SK-N-SH (cell line): Measurements from ENCODE around the gene SPOP. TPM values are rescaled to one million over a fixed set of nuclear protein-coding genes. Genes with fewer than 3 reads are reported as not detected.

Experiments used
- CTCF ChIA-PET: fragments of 300-600, 350-600 bp; formaldehyde crosslinking; extraction: SDS; loops from one replicate; lab custom pipeline; 2021; lab: Yijun Ruan, JAX
- POLR2A ChIA-PET: fragments of 350-600 bp; sonication (Branson Sonifier 250); formaldehyde crosslinking; extraction: SDS; loops from one replicate; lab custom pipeline; 2020; ENCODE audit warnings: antibody characterized with exemption, inconsistent platforms; lab: Yijun Ruan, JAX
- DNase-seq: peaks from one replicate; pipeline ENCODE4 v3.0.0; 2012
- H2AFZ ChIP-seq: fragments of 200-600 bp; sonication (generic); 2 replicates; pipeline ENCODE4 v1.8.1; 2016; ENCODE audit warnings: antibody characterized with exemption, mild to moderate bottlenecking, low read depth
- H3F3A ChIP-seq: fragments of 200-600 bp; sonication (generic); replicated peaks from 2 replicates; pipeline ENCODE3; 2016; ENCODE audit warnings: antibody characterized with exemption, mild to moderate bottlenecking; ENCODE audit not compliant: insufficient read depth
- H3K27ac ChIP-seq, 2 experiments: fragments of 200-500 bp in 1 of 2; fragments of 200-600 bp in 1 of 2; sonication (Bioruptor generic) in 1 of 2; sonication (generic), shearing (Covaris generic) in 1 of 2; 2 replicates each; pipeline versions ENCODE4 v1.5.1 to v1.6.1; 2014 to 2016; ENCODE audit warnings: low read depth in 2 of 2, inconsistent platforms in 1 of 2, low read length in 1 of 2, mild to moderate bottlenecking in 1 of 2, mixed read lengths in 1 of 2
- H3K27me3 ChIP-seq: fragments of 200-600 bp; sonication (generic), shearing (Covaris generic); 2 replicates; pipeline ENCODE4 v1.6.1; 2016; ENCODE audit warnings: mixed run types; ENCODE audit not compliant: insufficient read depth
- H3K36me3 ChIP-seq, 2 experiments: fragments of 200-500 bp in 1 of 2; fragments of 200-600 bp in 1 of 2; sonication (Bioruptor generic) in 1 of 2; sonication (generic) in 1 of 2; replicated peaks in 1 of 2; 2 replicates each; pipeline versions ENCODE3 to v1.5.1; 2014 to 2016; ENCODE audit warnings: low read length in 1 of 2, mild to moderate bottlenecking in 1 of 2; ENCODE audit not compliant: insufficient read depth in 2 of 2, control insufficient read depth in 1 of 2
- H3K4me1 ChIP-seq, 2 experiments: fragments of 200-500 bp in 1 of 2; fragments of 200-600 bp in 1 of 2; sonication (Bioruptor generic) in 1 of 2; sonication (generic), shearing (Covaris generic) in 1 of 2; 2 replicates each; pipeline versions ENCODE4 v1.5.1 to v1.6.1; 2014 to 2016; ENCODE audit warnings: low read depth in 1 of 2, low read length in 1 of 2, mixed run types in 1 of 2; ENCODE audit not compliant: insufficient read depth in 2 of 2, control insufficient read depth in 1 of 2
- H3K4me2 ChIP-seq: fragments of 200-600 bp; sonication (generic), shearing (Covaris generic); 2 replicates; pipeline ENCODE4 v1.6.1; 2017; ENCODE audit warnings: mixed run types
- H3K4me3 ChIP-seq, 2 experiments: fragments of 200-500 bp in 1 of 2; fragments of 200-600 bp in 1 of 2; sonication (Bioruptor generic) in 1 of 2; sonication (generic), shearing (Covaris generic) in 1 of 2; 2 replicates each; pipeline versions ENCODE4 v1.5.1 to v1.8.1; 2014 to 2016; ENCODE audit warnings: low read depth in 2 of 2, inconsistent platforms in 1 of 2, low read length in 1 of 2, mild to moderate bottlenecking in 1 of 2, mixed read lengths in 1 of 2, moderate library complexity in 1 of 2
- H3K79me2 ChIP-seq: fragments of 200-600 bp; sonication (generic); 2 replicates; pipeline ENCODE4 v1.8.1; 2017; ENCODE audit warnings: mild to moderate bottlenecking; ENCODE audit not compliant: insufficient read depth
- H3K9ac ChIP-seq: fragments of 200-600 bp; sonication (generic); 2 replicates; pipeline ENCODE4 v1.6.1; 2017; ENCODE audit warnings: mixed run types
- H3K9me2 ChIP-seq: fragments of 200-600 bp; sonication (generic); 2 replicates; pipeline ENCODE4 v1.6.1; 2017; ENCODE audit warnings: mixed run types
- H3K9me3 ChIP-seq: fragments of 200-600 bp; sonication (generic); 2 replicates; pipeline ENCODE4 v1.6.1; 2017; ENCODE audit warnings: mixed run types, mild to moderate bottlenecking, moderate library complexity
- H4K20me1 ChIP-seq: fragments of 200-600 bp; sonication (generic); 2 replicates; pipeline ENCODE4 v1.6.1; 2017; ENCODE audit warnings: mild to moderate bottlenecking, mixed run types; ENCODE audit not compliant: insufficient read depth
- CHD2 ChIP-seq: fragments of 150-350 bp; IDR thresholded peaks from 2 replicates; pipeline ENCODE4 v1.6.1; 2018; ENCODE audit warnings: low read length; ENCODE audit not compliant: partially characterized antibody
- ELF1 ChIP-seq: IDR thresholded peaks from 2 replicates; pipeline ENCODE4 v1.4.0; 2012
- EZH2phosphoT487 ChIP-seq: fragments of 200-600 bp; sonication (generic); IDR thresholded peaks from 2 replicates; pipeline ENCODE4 v1.6.1; 2017; ENCODE audit warnings: low read depth, mixed run types, mild to moderate bottlenecking, antibody characterized with exemption, moderate library complexity, borderline replicate concordance
- FOSL2 ChIP-seq: IDR thresholded peaks from 2 replicates; pipeline ENCODE4 v1.4.0; 2012; ENCODE audit warnings: low read depth, mild to moderate bottlenecking, moderate library complexity, borderline replicate concordance
- FOXM1 ChIP-seq: IDR thresholded peaks from 2 replicates; pipeline ENCODE4 v1.4.0; 2012; ENCODE audit warnings: low read depth, mild to moderate bottlenecking
- IRF3 ChIP-seq: fragments of 150-350 bp; IDR thresholded peaks from 2 replicates; pipeline ENCODE4 v1.6.1; 2016; ENCODE audit warnings: mild to moderate bottlenecking, low read depth, low read length
- JUND ChIP-seq: IDR thresholded peaks from 2 replicates; pipeline ENCODE4 v1.4.0; 2012
- MEF2A ChIP-seq: IDR thresholded peaks from 2 replicates; pipeline ENCODE4 v1.4.0; 2012; ENCODE audit warnings: low read depth, borderline replicate concordance
- POLR2AphosphoS5 ChIP-seq: IDR thresholded peaks from 2 replicates; pipeline ENCODE4 v1.6.1; 2012; ENCODE audit warnings: low read depth, low read length
- RAD21 ChIP-seq: IDR thresholded peaks from 2 replicates; pipeline ENCODE4 v1.6.1; 2012; ENCODE audit warnings: mild to moderate bottlenecking, low read length
- RFX5 ChIP-seq: IDR thresholded peaks from 2 replicates; pipeline ENCODE4 v1.6.1; 2012; ENCODE audit warnings: mild to moderate bottlenecking, improper control_type of control experiment, low read length
- RXRA ChIP-seq: IDR thresholded peaks from 2 replicates; pipeline ENCODE4 v1.4.0; 2012; ENCODE audit warnings: low read depth, mild to moderate bottlenecking, borderline replicate concordance
- SMC3 ChIP-seq: IDR thresholded peaks from 2 replicates; pipeline ENCODE4 v1.6.1; 2012; ENCODE audit warnings: low read depth, low read length, improper control_type of control experiment
- WGBS: methylation state at CpG from one replicate; pipeline ENCODE4 v1.1.6; 2017; ENCODE audit warnings: low lambda C conversion rate; 5-methylcytosine and 5-hydroxymethylcytosine counted together
- polyA plus RNA-seq, 3 experiments: library from polyadenylated mRNA; depleted of rRNA; stranded (reverse); fragments of >200 nt; gene quantifications; 2 replicates each; pipeline ENCODE4 v1.2.3, GENCODE V29; 2012
- TF ChIP-seq, protein P1 (sequence below): IDR thresholded peaks from 2 replicates; pipeline ENCODE4 v1.4.0; 2012; ENCODE audit warnings: low read depth
- TF ChIP-seq, protein P2 (sequence below): fragments of 150-350 bp; IDR thresholded peaks from 2 replicates; pipeline ENCODE4 v1.6.1; 2017; ENCODE audit warnings: antibody characterized with exemption, low read length, low read depth, borderline replicate concordance

The SPOP gene
- polyA plus RNA-seq, 1 of the 3 experiments (the other 2 are of a cell fraction), result 54.0 TPM

DNA sequence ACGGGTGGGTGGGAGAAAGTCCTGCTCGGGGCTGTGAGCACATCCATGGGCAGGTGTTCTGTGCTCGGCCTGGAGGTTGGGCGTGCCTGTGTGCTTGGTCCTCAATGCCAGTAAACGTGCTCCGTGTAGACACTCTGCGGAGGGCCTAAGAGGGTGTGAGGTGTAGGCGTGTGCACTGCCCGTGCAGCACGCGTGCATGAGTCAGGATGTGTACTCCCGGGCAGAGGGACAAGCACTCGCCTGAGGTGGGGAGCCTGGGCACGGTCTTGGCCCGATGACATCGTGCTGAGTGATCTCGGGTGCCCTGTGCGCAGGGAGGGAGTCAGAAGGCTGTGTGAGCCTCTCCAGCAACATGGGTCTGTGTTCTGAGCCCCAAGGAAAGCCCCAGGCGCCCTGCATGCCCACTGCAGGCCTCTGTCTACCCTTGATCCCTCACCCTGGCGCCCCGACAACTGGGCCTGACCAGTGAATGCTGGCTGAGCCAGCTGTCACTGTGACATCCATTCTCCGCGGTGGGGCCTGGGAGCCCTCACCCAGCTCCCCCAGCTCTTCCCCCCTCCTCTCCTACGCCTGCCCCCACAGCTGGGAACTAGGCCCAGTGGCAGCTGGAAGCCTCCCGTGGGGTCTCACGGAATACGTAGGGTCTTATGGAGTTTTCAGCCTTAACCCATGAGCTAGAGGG lies 125.7 kb downstream of the SPOP start:
- DNase-seq, result peak; percentile 28
- Histone ChIP-seq H3K36me3 (no peaks in the 10 kb centered on the region), H3K4me2 (no peak overlapping the region), H3K79me2 (no peaks in the 10 kb centered on the region), H3K9me2 (no peaks in the 10 kb centered on the region), H3K27me3 (no peaks in the 10 kb centered on the region), H4K20me1 (no peaks in the 10 kb centered on the region), H2AFZ (no peak overlapping the region), H3K9me3 (no peaks in the 10 kb centered on the region), H3K27ac (no peak overlapping the region), H3K4me3 (no peak overlapping the region), H3K9ac (no peak overlapping the region), H3F3A (no peaks in the 10 kb centered on the region), H3K4me1 (peaks cover 0 to 35% of the 10 kb centered on the region in 2 experiments; a peak in 1 of 4 replicates)
- WGBS, result 85% methylated on average over 26 of the region's 27 CpGs
- ChIA-PET POLR2A (no interaction called here), CTCF (interaction anchor here (1.4 to 48.9 kb wide), 7 partner anchors 16 to 147 kb away, joined by 4 to 2107 read pairs (median 149); partner anchors contain the start of genes NGFR, PHB1, SLC35B1 and SPOP)
- no peak for TF ChIP-seq RXRA
- TF ChIP-seq CHD2, result no peak
- TF ChIP-seq RFX5, result no peak
- no peak for TF ChIP-seq FOSL2
- TF ChIP-seq ELF1, result no peak
- TF ChIP-seq FOXM1, result no peak
- no peak for TF ChIP-seq MEF2A
- TF ChIP-seq IRF3, result no peak
- TF ChIP-seq, protein P1, sequence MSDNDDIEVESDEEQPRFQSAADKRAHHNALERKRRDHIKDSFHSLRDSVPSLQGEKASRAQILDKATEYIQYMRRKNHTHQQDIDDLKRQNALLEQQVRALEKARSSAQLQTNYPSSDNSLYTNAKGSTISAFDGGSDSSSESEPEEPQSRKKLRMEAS, result no peak
- TF ChIP-seq JUND, result no peak
- TF ChIP-seq POLR2AphosphoS5, result no peak
- no peak for TF ChIP-seq RAD21
- TF ChIP-seq SMC3, result no peak
- TF ChIP-seq, protein P2, sequence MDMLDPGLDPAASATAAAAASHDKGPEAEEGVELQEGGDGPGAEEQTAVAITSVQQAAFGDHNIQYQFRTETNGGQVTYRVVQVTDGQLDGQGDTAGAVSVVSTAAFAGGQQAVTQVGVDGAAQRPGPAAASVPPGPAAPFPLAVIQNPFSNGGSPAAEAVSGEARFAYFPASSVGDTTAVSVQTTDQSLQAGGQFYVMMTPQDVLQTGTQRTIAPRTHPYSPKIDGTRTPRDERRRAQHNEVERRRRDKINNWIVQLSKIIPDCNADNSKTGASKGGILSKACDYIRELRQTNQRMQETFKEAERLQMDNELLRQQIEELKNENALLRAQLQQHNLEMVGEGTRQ, result no peak
- no peak for TF ChIP-seq EZH2phosphoT487
